ENCODE data around the gene FCER1G.

DNA sequence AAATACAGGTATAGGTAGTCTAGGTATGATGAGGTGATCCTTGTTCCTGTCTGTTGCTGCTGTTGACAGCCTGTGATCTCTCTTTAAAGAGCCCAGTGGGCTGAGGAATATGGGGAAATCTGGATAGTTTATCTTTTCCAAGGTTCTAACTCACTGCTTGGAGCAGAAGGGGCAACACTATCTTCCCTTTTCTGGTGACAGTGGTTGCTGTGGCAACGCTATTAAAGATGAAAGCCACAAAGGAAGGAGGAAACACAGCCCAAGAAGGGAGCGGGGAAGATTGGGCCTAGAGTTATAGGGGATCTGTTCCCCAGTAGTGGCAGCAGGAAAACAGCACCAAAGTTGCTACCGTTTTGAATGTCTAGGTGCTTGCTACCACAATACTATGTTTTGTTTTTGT is 52.2 kb downstream of the FCER1G start:
- TF ChIP-seq, protein P1, sequence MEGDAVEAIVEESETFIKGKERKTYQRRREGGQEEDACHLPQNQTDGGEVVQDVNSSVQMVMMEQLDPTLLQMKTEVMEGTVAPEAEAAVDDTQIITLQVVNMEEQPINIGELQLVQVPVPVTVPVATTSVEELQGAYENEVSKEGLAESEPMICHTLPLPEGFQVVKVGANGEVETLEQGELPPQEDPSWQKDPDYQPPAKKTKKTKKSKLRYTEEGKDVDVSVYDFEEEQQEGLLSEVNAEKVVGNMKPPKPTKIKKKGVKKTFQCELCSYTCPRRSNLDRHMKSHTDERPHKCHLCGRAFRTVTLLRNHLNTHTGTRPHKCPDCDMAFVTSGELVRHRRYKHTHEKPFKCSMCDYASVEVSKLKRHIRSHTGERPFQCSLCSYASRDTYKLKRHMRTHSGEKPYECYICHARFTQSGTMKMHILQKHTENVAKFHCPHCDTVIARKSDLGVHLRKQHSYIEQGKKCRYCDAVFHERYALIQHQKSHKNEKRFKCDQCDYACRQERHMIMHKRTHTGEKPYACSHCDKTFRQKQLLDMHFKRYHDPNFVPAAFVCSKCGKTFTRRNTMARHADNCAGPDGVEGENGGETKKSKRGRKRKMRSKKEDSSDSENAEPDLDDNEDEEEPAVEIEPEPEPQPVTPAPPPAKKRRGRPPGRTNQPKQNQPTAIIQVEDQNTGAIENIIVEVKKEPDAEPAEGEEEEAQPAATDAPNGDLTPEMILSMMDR (IDR thresholded peaks at IDR 0.05; ENCODE audit: poor library complexity), result no peak
- TF ChIP-seq EZH2 (IDR thresholded peaks at IDR 0.05; ENCODE audit: borderline replicate concordance), result no peak
- no peak for TF ChIP-seq EZH2phosphoT487 (IDR thresholded peaks at IDR 0.05; ENCODE audit: low read depth, severe bottlenecking, unreplicated experiment)

Data from hepatocyte (in vitro differentiated cells).